Neuronal stem cell (in vitro differentiated cells): ENCODE measurements around the gene TCEAL4.

Experiments used
- DNase-seq: peaks from one replicate; pipeline ENCODE4 v3.0.0-alpha.2; 2013; ENCODE audit warnings: low spot score
- H2AFZ ChIP-seq: one replicate; pipeline ENCODE4 v1.6.1; 2013; ENCODE audit warnings: mild to moderate bottlenecking, low read length, inconsistent platforms
- H2AK5ac ChIP-seq: 2 replicates; pipeline ENCODE4 v1.6.1; 2013; ENCODE audit warnings: low read depth, mild to moderate bottlenecking, inconsistent platforms, low read length, moderate library complexity, mixed read lengths
- H2BK120ac ChIP-seq: 2 replicates; pipeline ENCODE4 v1.6.1; 2013; ENCODE audit warnings: low read depth, mild to moderate bottlenecking, inconsistent platforms, low read length, moderate library complexity, mixed read lengths
- H2BK12ac ChIP-seq: one replicate; pipeline ENCODE4 v1.6.1; 2013; ENCODE audit warnings: low read length, inconsistent platforms
- H2BK15ac ChIP-seq: 2 replicates; pipeline ENCODE4 v1.6.1; 2013; ENCODE audit warnings: mild to moderate bottlenecking, low read length, inconsistent platforms, mixed read lengths
- H2BK5ac ChIP-seq: one replicate; pipeline ENCODE4 v1.6.1; 2013; ENCODE audit warnings: inconsistent platforms, mild to moderate bottlenecking, low read length, moderate library complexity
- H3K14ac ChIP-seq: one replicate; pipeline ENCODE4 v1.6.1; 2013; ENCODE audit warnings: low read length, inconsistent platforms
- H3K18ac ChIP-seq: 2 replicates; pipeline ENCODE4 v1.6.1; 2013; ENCODE audit warnings: low read length, inconsistent platforms
- H3K23ac ChIP-seq: 2 replicates; pipeline ENCODE4 v1.6.1; 2013; ENCODE audit warnings: low read depth, mild to moderate bottlenecking, mixed read lengths, low read length, inconsistent platforms; ENCODE audit not compliant: poor library complexity
- H3K27ac ChIP-seq: replicated peaks from 3 replicates; pipeline ENCODE4 v1.5.1; 2013; ENCODE audit warnings: low read length, inconsistent platforms
- H3K27me3 ChIP-seq, 3 experiments: 2 replicates each; pipeline ENCODE4 v1.6.1; 2013; ENCODE audit warnings: low read length in 3 of 3, mild to moderate bottlenecking in 2 of 3, inconsistent platforms in 1 of 3, low read depth in 1 of 3, mixed read lengths in 1 of 3, moderate library complexity in 1 of 3; ENCODE audit not compliant: control insufficient read depth in 3 of 3, insufficient read depth in 3 of 3
- H3K36me3 ChIP-seq, 2 donors: replicated peaks in 1 of 2; 2 replicates each; pipeline ENCODE4 v1.6.1; 2013; ENCODE audit warnings: low read length in 2 of 2; ENCODE audit not compliant: control insufficient read depth in 2 of 2, insufficient read depth in 2 of 2
- H3K4ac ChIP-seq: 2 replicates; pipeline ENCODE4 v1.6.1; 2013; ENCODE audit warnings: inconsistent platforms, mild to moderate bottlenecking, low read length, moderate library complexity
- H3K4me1 ChIP-seq, 2 donors: 1 replicate in 1 of 2; 2 replicates in 1 of 2; pipeline ENCODE4 v1.6.1; 2013; ENCODE audit warnings: low read length in 2 of 2, low read depth in 1 of 2; ENCODE audit not compliant: control insufficient read depth in 2 of 2, insufficient read depth in 1 of 2
- H3K4me2 ChIP-seq: one replicate; pipeline ENCODE4 v1.6.1; 2013; ENCODE audit warnings: mild to moderate bottlenecking, low read length, inconsistent platforms; ENCODE audit not compliant: insufficient read depth, poor library complexity, severe bottlenecking
- H3K4me3 ChIP-seq, 2 donors: 2 replicates each; pipeline ENCODE4 v1.5.1; 2013; ENCODE audit warnings: low read length in 2 of 2, mild to moderate bottlenecking in 2 of 2, inconsistent platforms in 1 of 2, moderate library complexity in 1 of 2
- H3K79me1 ChIP-seq: one replicate; pipeline ENCODE4 v1.6.1; 2013; ENCODE audit warnings: low read depth, mild to moderate bottlenecking, inconsistent platforms, low read length, moderate library complexity
- H3K9ac ChIP-seq: one replicate; pipeline ENCODE4 v1.6.1; 2013; ENCODE audit warnings: mild to moderate bottlenecking, low read depth, low read length, inconsistent platforms; ENCODE audit not compliant: poor library complexity
- H3K9me3 ChIP-seq, 2 donors: replicated peaks in 1 of 2; 2 replicates each; pipeline versions ENCODE3 to v1.6.1; 2013; ENCODE audit warnings: low read length in 2 of 2, mild to moderate bottlenecking in 2 of 2, inconsistent platforms in 1 of 2, low read depth in 1 of 2, mixed read lengths in 1 of 2, moderate library complexity in 1 of 2; ENCODE audit not compliant: control insufficient read depth in 2 of 2, insufficient read depth in 1 of 2
- H4K8ac ChIP-seq: one replicate; pipeline ENCODE4 v1.6.1; 2013; ENCODE audit warnings: low read depth, mild to moderate bottlenecking, inconsistent platforms, low read length, moderate library complexity
- H4K91ac ChIP-seq: one replicate; pipeline ENCODE4 v1.6.1; 2013; ENCODE audit warnings: low read length, low read depth, mild to moderate bottlenecking, inconsistent platforms; ENCODE audit not compliant: poor library complexity
- WGBS, 2 donors: extraction: QIAGEN DNeasy Blood & Tissue Kit; methylation state at CpG; one replicate each; pipeline ENCODE4 v1.1.7; 2013; ENCODE audit warnings: missing lambda C conversion rate in 2 of 2, mixed read lengths in 1 of 2; ENCODE audit not compliant: insufficient read length in 2 of 2, insufficient replicate concordance in 1 of 2; ENCODE audit errors: extremely low coverage in 2 of 2; 5-methylcytosine and 5-hydroxymethylcytosine counted together

TCEAL4 gene

GRCh38 chrX:103631145-103631544, 45.8 kb downstream of the TCEAL4 start:
- Histone ChIP-seq H3K36me3 (no peaks in the 10 kb centered on the region), H2BK12ac (no peak overlapping the region)

GRCh38 chrX:103635436-103635835, 50.1 kb downstream of the TCEAL4 start:
- H3K4me3 ChIP-seq, result no peak overlapping the region
- H3K27me3 ChIP-seq, result no peaks in the 10 kb centered on the region
- H3K9ac ChIP-seq, result no peak overlapping the region
- no peak overlapping the region for H2AFZ ChIP-seq
- no peak overlapping the region for H4K8ac ChIP-seq
- peaks cover 5 to 7% of the 10 kb centered on the region in 2 donors for H3K4me1 ChIP-seq
- H2BK12ac ChIP-seq, result no peak overlapping the region
- no CpG with 5 or more reads among the region's 2 CpGs for WGBS, 2 donors
- no peak overlapping the region for H3K14ac ChIP-seq
- H4K91ac ChIP-seq, result no peak overlapping the region
- no peak overlapping the region for H2BK5ac ChIP-seq
- no peak overlapping the region for H3K4ac ChIP-seq
- no peak overlapping the region for H3K4me2 ChIP-seq
- no peak overlapping the region for H3K27ac ChIP-seq
- H3K18ac ChIP-seq, result no peak overlapping the region
- no peaks in the 10 kb centered on the region for H3K36me3 ChIP-seq
- H2BK120ac ChIP-seq, result no peak overlapping the region
- no peak for DNase-seq
- H2BK15ac ChIP-seq, result no peak overlapping the region
- H3K79me1 ChIP-seq, result no peaks in the 10 kb centered on the region
- no peaks in the 10 kb centered on the region for H3K9me3 ChIP-seq
- H3K23ac ChIP-seq, result no peak overlapping the region
- H2AK5ac ChIP-seq, result no peak overlapping the region

More at GRCh38 chrX:103631145-103631544, 45.8 kb downstream of the TCEAL4 start:
- Histone ChIP-seq H3K14ac (no peak overlapping the region), H3K9me3 (no peaks in the 10 kb centered on the region), H4K91ac (no peak overlapping the region), H2BK120ac (no peak overlapping the region), H3K4me2 (no peak overlapping the region), H3K23ac (no peak overlapping the region), H3K4me1 (peaks cover 0 to 2% of the 10 kb centered on the region in 2 donors), H2BK5ac (no peak overlapping the region), H2BK15ac (no peak overlapping the region), H4K8ac (no peak overlapping the region), H3K27ac (no peak overlapping the region), H3K4me3 (no peak overlapping the region), H3K4ac (no peak overlapping the region), H2AFZ (no peak overlapping the region), H3K79me1 (no peaks in the 10 kb centered on the region), H3K9ac (no peak overlapping the region), H3K27me3 (no peaks in the 10 kb centered on the region), H2AK5ac (no peak overlapping the region), H3K18ac (no peak overlapping the region)
- DNase-seq, result no peak
- no CpG with 5 or more reads among the region's 5 CpGs for WGBS, 2 donors
